ENCODE results near the gene ZNF750. TPM values are rescaled to one million over a fixed set of nuclear protein-coding genes. Genes with fewer than 3 reads are reported as not detected.

The ZNF750 gene
- polyA plus RNA-seq, 1 donor (not counting 4 experiments of a cell fraction or from before 2014, with no cell fraction given), result 5.5 TPM

GRCh38 chr17:82808921-82809905 is 30.6 kb downstream of the ZNF750 start:
- no peak overlapping the region for H3K4me2 ChIP-seq (ENCODE audit: control insufficient read depth, extremely low read depth, insufficient read depth, low read depth, low read length)
- H3K79me2 ChIP-seq (ENCODE audit: control insufficient read depth, insufficient read depth, low read length), result peaks cover 2% of the 10 kb centered on the region
- dilution Hi-C loops (cut with MboI; ENCODE audit: extremely low pct_ligation_motif_present, low sequenced_read_pairs), result no loop called here
- FAIRE-seq, result no peak
- TF ChIP-seq, protein P1, sequence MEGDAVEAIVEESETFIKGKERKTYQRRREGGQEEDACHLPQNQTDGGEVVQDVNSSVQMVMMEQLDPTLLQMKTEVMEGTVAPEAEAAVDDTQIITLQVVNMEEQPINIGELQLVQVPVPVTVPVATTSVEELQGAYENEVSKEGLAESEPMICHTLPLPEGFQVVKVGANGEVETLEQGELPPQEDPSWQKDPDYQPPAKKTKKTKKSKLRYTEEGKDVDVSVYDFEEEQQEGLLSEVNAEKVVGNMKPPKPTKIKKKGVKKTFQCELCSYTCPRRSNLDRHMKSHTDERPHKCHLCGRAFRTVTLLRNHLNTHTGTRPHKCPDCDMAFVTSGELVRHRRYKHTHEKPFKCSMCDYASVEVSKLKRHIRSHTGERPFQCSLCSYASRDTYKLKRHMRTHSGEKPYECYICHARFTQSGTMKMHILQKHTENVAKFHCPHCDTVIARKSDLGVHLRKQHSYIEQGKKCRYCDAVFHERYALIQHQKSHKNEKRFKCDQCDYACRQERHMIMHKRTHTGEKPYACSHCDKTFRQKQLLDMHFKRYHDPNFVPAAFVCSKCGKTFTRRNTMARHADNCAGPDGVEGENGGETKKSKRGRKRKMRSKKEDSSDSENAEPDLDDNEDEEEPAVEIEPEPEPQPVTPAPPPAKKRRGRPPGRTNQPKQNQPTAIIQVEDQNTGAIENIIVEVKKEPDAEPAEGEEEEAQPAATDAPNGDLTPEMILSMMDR (optimal IDR thresholded peaks at IDR 0.05 in 1 of 3, IDR thresholded peaks at IDR 0.05 in 1 of 3, conservative IDR thresholded peaks at IDR 0.05 in 1 of 3; ENCODE audit: extremely low read depth in 1 of 3, insufficient read depth in 2 of 3, low read length in 3 of 3), result no peak
- TF ChIP-seq EZH2 (IDR thresholded peaks at IDR 0.05; ENCODE audit: low read length), result no peak
- peaks cover 9 to 27% of the 10 kb centered on the region in 2 experiments for H3K36me3 ChIP-seq (ENCODE audit: control insufficient read depth in 2 of 2, extremely low read depth in 1 of 2, insufficient read depth in 2 of 2, low read length in 2 of 2)
- H3K4me3 ChIP-seq (ENCODE audit: control insufficient read depth in 2 of 3, extremely low read depth in 1 of 3, insufficient read depth in 2 of 3, low read depth in 1 of 3, low read length in 3 of 3), result no peak overlapping the region
- no peak overlapping the region for H3K9ac ChIP-seq (ENCODE audit: control insufficient read depth, extremely low read depth, insufficient read depth, low read length)
- H3K9me1 ChIP-seq (ENCODE audit: control insufficient read depth, extremely low read depth, insufficient read depth, low read length), result no peaks in the 10 kb centered on the region
- H4K20me1 ChIP-seq (ENCODE audit: control insufficient read depth, extremely low read depth, insufficient read depth, low read length), result no peaks in the 10 kb centered on the region
- no peak for DNase-seq (ENCODE audit: low read depth, low spot score)
- H3K27me3 ChIP-seq (ENCODE audit: control insufficient read depth, extremely low read depth, insufficient read depth, low read length), result no peaks in the 10 kb centered on the region
- H2AFZ ChIP-seq (ENCODE audit: control insufficient read depth, low read length), result no peak overlapping the region
- no peaks in the 10 kb centered on the region for H3K9me3 ChIP-seq (ENCODE audit: control insufficient read depth, low read depth, low read length)
- H3K27ac ChIP-seq (ENCODE audit: control insufficient read depth, insufficient read depth, low read length), result no peak overlapping the region
- no peaks in the 10 kb centered on the region for H3K4me1 ChIP-seq (ENCODE audit: control insufficient read depth, extremely low read depth, insufficient read depth, low read length)

DNA sequence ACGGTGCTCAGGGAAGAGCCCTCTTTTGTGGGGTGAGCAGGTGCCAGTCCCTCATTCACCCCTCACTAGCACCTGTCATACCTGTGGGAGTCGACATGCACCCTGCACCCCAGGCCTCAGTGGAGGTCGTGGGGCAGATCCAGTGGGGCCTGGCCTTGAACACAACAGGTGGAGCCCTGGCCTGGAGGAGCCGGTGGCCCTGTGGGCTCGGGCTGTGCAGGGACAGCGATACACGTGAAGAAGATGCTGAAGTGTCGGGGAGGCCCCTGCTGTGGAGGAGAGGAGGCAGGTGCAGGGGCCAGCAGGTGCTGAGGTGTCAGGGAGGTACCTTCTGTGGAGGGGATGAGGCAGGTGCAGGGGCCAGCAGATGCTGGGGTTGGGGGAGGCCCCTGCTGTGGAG is 31.8 kb downstream of the ZNF750 start:
- Histone ChIP-seq H2AFZ (ENCODE audit: control insufficient read depth, low read length) (no peak overlapping the region), H3K27me3 (ENCODE audit: control insufficient read depth, extremely low read depth, insufficient read depth, low read length) (no peaks in the 10 kb centered on the region), H4K20me1 (ENCODE audit: control insufficient read depth, extremely low read depth, insufficient read depth, low read length) (no peaks in the 10 kb centered on the region), H3K79me2 (ENCODE audit: control insufficient read depth, insufficient read depth, low read length) (peaks cover 8% of the 10 kb centered on the region), H3K4me2 (ENCODE audit: control insufficient read depth, extremely low read depth, insufficient read depth, low read depth, low read length) (no peak overlapping the region), H3K9ac (ENCODE audit: control insufficient read depth, extremely low read depth, insufficient read depth, low read length) (no peak overlapping the region), H3K4me3 (ENCODE audit: control insufficient read depth in 2 of 3, extremely low read depth in 1 of 3, insufficient read depth in 2 of 3, low read depth in 1 of 3, low read length in 3 of 3) (no peak overlapping the region), H3K9me1 (ENCODE audit: control insufficient read depth, extremely low read depth, insufficient read depth, low read length) (no peaks in the 10 kb centered on the region), H3K36me3 (ENCODE audit: control insufficient read depth in 2 of 2, extremely low read depth in 1 of 2, insufficient read depth in 2 of 2, low read length in 2 of 2) (peaks cover 9 to 27% of the 10 kb centered on the region in 2 experiments), H3K9me3 (ENCODE audit: control insufficient read depth, low read depth, low read length) (no peaks in the 10 kb centered on the region), H3K4me1 (ENCODE audit: control insufficient read depth, extremely low read depth, insufficient read depth, low read length) (no peaks in the 10 kb centered on the region), H3K27ac (ENCODE audit: control insufficient read depth, insufficient read depth, low read length) (no peak overlapping the region)
- TF ChIP-seq, protein P1 (optimal IDR thresholded peaks at IDR 0.05 in 1 of 3, IDR thresholded peaks at IDR 0.05 in 1 of 3, conservative IDR thresholded peaks at IDR 0.05 in 1 of 3; ENCODE audit: extremely low read depth in 1 of 3, insufficient read depth in 2 of 3, low read length in 3 of 3), result no peak
- no peak for TF ChIP-seq EZH2 (IDR thresholded peaks at IDR 0.05; ENCODE audit: low read length)
- DNase-seq (ENCODE audit: low read depth, low spot score) (no peak), FAIRE-seq (no peak)
- dilution Hi-C loops (cut with MboI; ENCODE audit: extremely low pct_ligation_motif_present, low sequenced_read_pairs), result no loop called here

Data from keratinocyte (primary cell).